ENCODE results near the gene FAM227A. TPM values are rescaled to one million over a fixed set of nuclear protein-coding genes. Genes with fewer than 3 reads are reported as not detected.

FAM227A gene
- total and polyA plus RNA-seq, 2 of the 8 experiments (the other 6 are each of a cell fraction or from before 2014, with no cell fraction given): 2.1 to 3.9 TPM

- peaks cover 5% of the 10 kb centered on the region for H3K23me2 ChIP-seq (ENCODE audit: low read depth, low read length)
- no peak overlapping the region for H3K14ac ChIP-seq (ENCODE audit: insufficient read length)
- no peak overlapping the region for H2AFZ ChIP-seq (ENCODE audit: low read length)
- no peak overlapping the region for H2BK20ac ChIP-seq (ENCODE audit: low read length)
- H3K4me1 ChIP-seq (replicated peaks in 1 of 4; ENCODE audit: control insufficient read depth in 3 of 4, insufficient read depth in 4 of 4, low read length in 3 of 4): peaks cover 0 to 5% (median 1%) of the 10 kb centered on the region in 4 experiments; a peak in 3 of 7 replicates
- no peak overlapping the region for H2BK12ac ChIP-seq (ENCODE audit: low read depth, low read length)
- H3K18ac ChIP-seq (ENCODE audit: extremely low read depth, low read length): no peak overlapping the region
- H3K79me1 ChIP-seq (ENCODE audit: low read depth, low read length): no peaks in the 10 kb centered on the region
- no peaks in the 10 kb centered on the region for H3K27me3 ChIP-seq (replicated peaks in 1 of 4; ENCODE audit: control insufficient read depth in 3 of 4, extremely low read depth in 1 of 4, insufficient read depth in 3 of 4, low read length in 3 of 4)
- H4K5ac ChIP-seq (ENCODE audit: insufficient read length, low read depth, low read length): no peak overlapping the region
- DNase-seq (ENCODE audit: low read depth in 1 of 2, low spot score in 2 of 2): no peak
- H3K9ac ChIP-seq (replicated peaks in 1 of 4; ENCODE audit: extremely low read depth in 1 of 4, low read depth in 3 of 4, low read length in 3 of 4): no peak overlapping the region
- POLR2A ChIA-PET (ENCODE audit: partially characterized antibody): interaction anchor here (0.7 kb wide), 1 partner anchor 60 kb away, joined by 3 read pairs; no protein-coding TSS in a partner anchor
- no peak overlapping the region for H2AK5ac ChIP-seq (ENCODE audit: low read depth, low read length)
- H3K79me2 ChIP-seq (ENCODE audit: control insufficient read depth in 1 of 2, insufficient read depth in 2 of 2, low read length in 2 of 2): 0 out of 4 replicates have a peak, but pooled peaks cover 0 to 5% of the 10 kb centered on the region in 2 experiments
- H2BK5ac ChIP-seq (ENCODE audit: low read depth, low read length): no peak overlapping the region
- FAIRE-seq: no peak
- H3K27ac ChIP-seq (ENCODE audit: low read depth, low read length): no peak overlapping the region
- H3K56ac ChIP-seq (replicated peaks; ENCODE audit: insufficient read length, low read depth, low read length): no peak overlapping the region
- H3K4me3 ChIP-seq (ENCODE audit: extremely low read depth in 1 of 4, insufficient read depth in 2 of 4, low read depth in 3 of 4, low read length in 4 of 4): no peak overlapping the region
- TF ChIP-seq, protein P1, sequence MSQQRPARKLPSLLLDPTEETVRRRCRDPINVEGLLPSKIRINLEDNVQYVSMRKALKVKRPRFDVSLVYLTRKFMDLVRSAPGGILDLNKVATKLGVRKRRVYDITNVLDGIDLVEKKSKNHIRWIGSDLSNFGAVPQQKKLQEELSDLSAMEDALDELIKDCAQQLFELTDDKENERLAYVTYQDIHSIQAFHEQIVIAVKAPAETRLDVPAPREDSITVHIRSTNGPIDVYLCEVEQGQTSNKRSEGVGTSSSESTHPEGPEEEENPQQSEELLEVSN (IDR thresholded peaks at IDR 0.05): no peak
- TF ChIP-seq EP300 (IDR thresholded peaks at IDR 0.05; ENCODE audit: borderline replicate concordance in 1 of 2, low read depth in 2 of 2, low read length in 2 of 2) (no peak), SIN3A (conservative IDR thresholded peaks at IDR 0.05 in 1 of 2, IDR thresholded peaks at IDR 0.05 in 1 of 2; ENCODE audit: low read depth in 1 of 2, low read length in 2 of 2) (no peak), RXRA (IDR thresholded peaks at IDR 0.05; ENCODE audit: insufficient read depth, low read depth, low read length) (no peak), KDM1A (IDR thresholded peaks at IDR 0.05; ENCODE audit: borderline replicate concordance, low read length) (no peak), CHD1 (IDR thresholded peaks at IDR 0.05; ENCODE audit: low read depth, low read length) (no peak), GTF2F1 (IDR thresholded peaks at IDR 0.05; ENCODE audit: borderline replicate concordance, low read depth, low read length) (no peak), KDM5A (IDR thresholded peaks at IDR 0.05; ENCODE audit: low read length) (no peak)
- H3K36me3 ChIP-seq (ENCODE audit: control insufficient read depth in 2 of 4, insufficient read depth in 4 of 4, low read length in 3 of 4): peaks cover 0 to 9% (median 3%) of the 10 kb centered on the region in 4 experiments; a peak in 3 of 8 replicates
- no peaks in the 10 kb centered on the region for H4K20me1 ChIP-seq (replicated peaks in 1 of 2; ENCODE audit: control insufficient read depth in 1 of 2, insufficient read depth in 2 of 2, low read length in 2 of 2)
- no peak overlapping the region for H2BK15ac ChIP-seq (ENCODE audit: low read length)
- no peak overlapping the region for H3K23ac ChIP-seq (ENCODE audit: insufficient read length)
- CTCF ChIA-PET (ENCODE audit: partially characterized antibody): interaction anchor here (0.6 kb wide), 1 partner anchor 21 kb away, joined by 4 read pairs; no protein-coding TSS in a partner anchor
- H3K4ac ChIP-seq (replicated peaks; ENCODE audit: insufficient read length, low read depth, low read length): no peak overlapping the region
- H4K8ac ChIP-seq (ENCODE audit: extremely low read depth, insufficient read depth, low read length): no peak overlapping the region
- H4K91ac ChIP-seq (replicated peaks; ENCODE audit: insufficient read length, low read length): no peak overlapping the region
- no peak overlapping the region for H2BK120ac ChIP-seq (replicated peaks; ENCODE audit: low read depth, low read length)
- no peaks in the 10 kb centered on the region for H3K9me3 ChIP-seq (ENCODE audit: insufficient read depth in 2 of 2, low read depth in 1 of 2, low read length in 1 of 2)
- H3K4me2 ChIP-seq (ENCODE audit: insufficient read depth in 1 of 2, low read depth in 2 of 2, low read length in 2 of 2): no peak overlapping the region
These were observed 3.3 kb downstream of the FAM227A start for GRCh38 chr22:38652859-38653258.
